ENCODE measurements around the gene TOPAZ1. TPM values are rescaled to one million over a fixed set of nuclear protein-coding genes. Genes with fewer than 3 reads are reported as not detected.

Gene TOPAZ1
- total RNA-seq, 1 experiment from 2014 or later: not detected

DNA sequence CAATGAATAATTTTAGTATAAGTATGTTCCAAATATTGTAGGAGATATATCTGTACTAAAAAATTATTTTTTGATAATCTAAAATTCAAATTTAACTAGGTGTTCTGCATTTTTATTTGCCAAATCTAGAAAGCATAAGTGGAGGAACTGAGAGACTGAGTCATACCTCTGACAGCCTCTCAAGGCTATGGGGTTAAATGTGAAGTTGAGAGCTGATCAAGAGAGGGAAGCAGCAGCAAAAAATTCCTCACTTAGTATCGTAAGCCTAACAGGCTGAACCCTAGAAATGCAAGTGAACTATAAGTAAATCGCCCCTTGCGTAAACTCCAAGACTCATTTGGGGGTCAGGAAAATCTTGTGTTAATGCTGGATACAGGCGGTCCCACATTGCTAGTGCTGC is 12.8 kb upstream of the TOPAZ1 start:
- H3K79me1 ChIP-seq (ENCODE audit: insufficient read depth, low read depth, low read length, poor library complexity, severe bottlenecking): no peaks in the 10 kb centered on the region
- H3K79me2 ChIP-seq (ENCODE audit: insufficient read depth, low read length): no peaks in the 10 kb centered on the region
- no peaks in the 10 kb centered on the region for H3K4me1 ChIP-seq (ENCODE audit: insufficient read depth, low read length)
- DNase-seq: no peak
- H3K4me3 Mint-ChIP-seq: no peak overlapping the region
- no peak overlapping the region for H2BK120ac ChIP-seq (ENCODE audit: low read depth, low read length, poor library complexity, severe bottlenecking)
- H3K9ac ChIP-seq (ENCODE audit: extremely low read depth, insufficient read length, low read length): no peak overlapping the region
- H3K27me3 Mint-ChIP-seq (ENCODE audit: low read depth): peaks cover 8% of the 10 kb centered on the region; the same call in 1 of the 2 replicates
- no peak overlapping the region for H3T11ph ChIP-seq (ENCODE audit: low read length)
- no peak overlapping the region for H4K5ac ChIP-seq (ENCODE audit: insufficient read length, low read depth, low read length)
- H3K27ac Mint-ChIP-seq: no peak overlapping the region
- no peaks in the 10 kb centered on the region for H3K4me1 Mint-ChIP-seq
- H2AFZ ChIP-seq (ENCODE audit: low read length): no peak overlapping the region
- no peak overlapping the region for H3K23ac ChIP-seq (ENCODE audit: insufficient read length, low read depth, low read length)
- no peak overlapping the region for H3K56ac ChIP-seq (ENCODE audit: insufficient read length, low read depth, low read length)
- no peak overlapping the region for H3K18ac ChIP-seq (ENCODE audit: insufficient read length, low read depth, low read length)
- no peak overlapping the region for H4K8ac ChIP-seq (replicated peaks; ENCODE audit: insufficient read length, low read depth, low read length)
- no peak overlapping the region for H4K91ac ChIP-seq (ENCODE audit: insufficient read length, low read depth, low read length)
- WGBS (ENCODE audit: extremely low coverage, insufficient read length, low lambda C conversion rate): no CpG with 5 or more reads among the region's 4 CpGs
- H2AK5ac ChIP-seq (ENCODE audit: insufficient read length, low read length): no peak overlapping the region
- H4K20me1 ChIP-seq (ENCODE audit: control insufficient read depth, insufficient read depth, insufficient read length): no peaks in the 10 kb centered on the region
- no peak overlapping the region for H2BK12ac ChIP-seq (ENCODE audit: insufficient read length, low read depth, low read length)
- no peaks in the 10 kb centered on the region for H3K27me3 ChIP-seq (ENCODE audit: insufficient read depth, low read length)
- no peak overlapping the region for H3K4me2 ChIP-seq (ENCODE audit: insufficient read depth, insufficient read length, low read length)
- no peak overlapping the region for H2BK5ac ChIP-seq (ENCODE audit: insufficient read length, low read length)
- no peaks in the 10 kb centered on the region for H3K23me2 ChIP-seq (ENCODE audit: insufficient read length, low read depth, low read length, poor library complexity, severe bottlenecking)
- no peaks in the 10 kb centered on the region for H3K9me3 ChIP-seq (ENCODE audit: control insufficient read depth, low read depth, low read length)
- H2BK20ac ChIP-seq (ENCODE audit: low read depth, low read length, poor library complexity, severe bottlenecking): no peak overlapping the region
- no peak overlapping the region for H3K4ac ChIP-seq (ENCODE audit: low read depth, low read length)
- H3K27ac ChIP-seq (ENCODE audit: insufficient read length, low read depth, low read length): no peak overlapping the region
- TF ChIP-seq, protein P1, sequence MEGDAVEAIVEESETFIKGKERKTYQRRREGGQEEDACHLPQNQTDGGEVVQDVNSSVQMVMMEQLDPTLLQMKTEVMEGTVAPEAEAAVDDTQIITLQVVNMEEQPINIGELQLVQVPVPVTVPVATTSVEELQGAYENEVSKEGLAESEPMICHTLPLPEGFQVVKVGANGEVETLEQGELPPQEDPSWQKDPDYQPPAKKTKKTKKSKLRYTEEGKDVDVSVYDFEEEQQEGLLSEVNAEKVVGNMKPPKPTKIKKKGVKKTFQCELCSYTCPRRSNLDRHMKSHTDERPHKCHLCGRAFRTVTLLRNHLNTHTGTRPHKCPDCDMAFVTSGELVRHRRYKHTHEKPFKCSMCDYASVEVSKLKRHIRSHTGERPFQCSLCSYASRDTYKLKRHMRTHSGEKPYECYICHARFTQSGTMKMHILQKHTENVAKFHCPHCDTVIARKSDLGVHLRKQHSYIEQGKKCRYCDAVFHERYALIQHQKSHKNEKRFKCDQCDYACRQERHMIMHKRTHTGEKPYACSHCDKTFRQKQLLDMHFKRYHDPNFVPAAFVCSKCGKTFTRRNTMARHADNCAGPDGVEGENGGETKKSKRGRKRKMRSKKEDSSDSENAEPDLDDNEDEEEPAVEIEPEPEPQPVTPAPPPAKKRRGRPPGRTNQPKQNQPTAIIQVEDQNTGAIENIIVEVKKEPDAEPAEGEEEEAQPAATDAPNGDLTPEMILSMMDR (conservative IDR thresholded peaks at IDR 0.05): no peak
- no peak overlapping the region for H3K14ac ChIP-seq (ENCODE audit: insufficient read depth, low read length)
- no peaks in the 10 kb centered on the region for H3K36me3 Mint-ChIP-seq (ENCODE audit: insufficient read depth in 1 of 3, low read depth in 3 of 3)
- no peak overlapping the region for H2BK15ac ChIP-seq (ENCODE audit: low read depth, low read length)
- no peaks in the 10 kb centered on the region for H3K9me3 Mint-ChIP-seq
